Activated CD4-positive, alpha-beta memory T cell treated with anti-CD3 and anti-CD28 coated beads for 36 hours (primary cell): ENCODE data around the gene ABI3BP. TPM values are rescaled to one million over a fixed set of nuclear protein-coding genes. Genes with fewer than 3 reads are reported as not detected.

Experiments used
- CTCF ChIA-PET: fragments of 350-600 bp; sonication (Branson Sonifier 250); formaldehyde crosslinking; loops from one replicate; lab custom pipeline; 2021; ENCODE audit warnings: antibody characterized with exemption, inconsistent platforms; lab: Charles Lee
- POLR2A ChIA-PET: fragments of 350-600 bp; sonication (Branson Sonifier 250); formaldehyde crosslinking; loops from one replicate; lab custom pipeline; 2021; ENCODE audit warnings: antibody characterized with exemption; lab: Charles Lee
- DNase-seq: peaks from one replicate; pipeline ENCODE4 v3.0.0-alpha.2; 2020
- H3K27ac Mint-ChIP-seq: one replicate; pipeline ENCODE4 v1.8.0; 2021; ENCODE audit warnings: mixed read lengths
- H3K27me3 Mint-ChIP-seq: one replicate; pipeline ENCODE4 v1.8.0; 2021; ENCODE audit warnings: mixed read lengths
- H3K36me3 Mint-ChIP-seq: one replicate; pipeline ENCODE4 v1.8.0; 2021; ENCODE audit warnings: mixed read lengths
- H3K4me1 Mint-ChIP-seq: one replicate; pipeline ENCODE4 v1.8.0; 2021; ENCODE audit warnings: low read depth, mixed read lengths
- H3K4me3 Mint-ChIP-seq: one replicate; pipeline ENCODE4 v1.8.0; 2021; ENCODE audit warnings: mild to moderate bottlenecking, mixed read lengths
- H3K9me3 Mint-ChIP-seq: one replicate; pipeline ENCODE4 v1.8.0; 2021; ENCODE audit warnings: mixed read lengths
- intact Hi-C: fragments of 100-400 bp; cut with micrococcal nuclease; formaldehyde crosslinking; loops from one replicate; pipeline ENCODE4 v1.15.1; 2023
- total RNA-seq, 2 experiments: library from RNA; stranded (reverse); gene quantifications; one replicate each; pipeline ENCODE4 v1.2.3, GENCODE V29; 2021

Gene ABI3BP
- total RNA-seq, 2 experiments from 2014 or later, result not detected

GRCh38 chr3:100719136-100719535, 274.1 kb downstream of the ABI3BP start:
- intact Hi-C loops, result no loop called here

GRCh38 chr3:100717637-100718487, 275.4 kb downstream of the ABI3BP start:
- CTCF ChIA-PET, result no interaction called here
- Mint-ChIP-seq H3K27ac (no peak overlapping the region), H3K27me3 (no peaks in the 10 kb centered on the region), H3K4me3 (no peak overlapping the region), H3K9me3 (no peaks in the 10 kb centered on the region), H3K36me3 (peaks cover 58% of the 10 kb centered on the region), H3K4me1 (peaks cover 44% of the 10 kb centered on the region)
- intact Hi-C loops, result no loop called here
- POLR2A ChIA-PET, result interaction anchor here (0.6 kb wide), 1 partner anchor 626 kb away, joined by 3 read pairs; no protein-coding TSS in a partner anchor
- no peak for DNase-seq

More at GRCh38 chr3:100719136-100719535, 274.1 kb downstream of the ABI3BP start:
- no peak overlapping the region for H3K4me3 Mint-ChIP-seq
- no peak overlapping the region for H3K27ac Mint-ChIP-seq
- ChIA-PET CTCF (interaction anchor here (1.7 kb wide), 1 partner anchor 129 kb away, joined by 6 read pairs; no protein-coding TSS in a partner anchor), POLR2A (no interaction called here)
- H3K4me1 Mint-ChIP-seq, result peaks cover 35% of the 10 kb centered on the region
- H3K27me3 Mint-ChIP-seq, result no peaks in the 10 kb centered on the region
- DNase-seq, result no peak
- peaks cover 52% of the 10 kb centered on the region for H3K36me3 Mint-ChIP-seq
- no peaks in the 10 kb centered on the region for H3K9me3 Mint-ChIP-seq

- H3K9me3 Mint-ChIP-seq, result no peaks in the 10 kb centered on the region
- peaks cover 61% of the 10 kb centered on the region for H3K36me3 Mint-ChIP-seq
- POLR2A ChIA-PET, result no interaction called here
- H3K27me3 Mint-ChIP-seq, result no peaks in the 10 kb centered on the region
- no peak overlapping the region for H3K27ac Mint-ChIP-seq
- DNase-seq, result no peak
- no peak overlapping the region for H3K4me3 Mint-ChIP-seq
- CTCF ChIA-PET, result no interaction called here
- peaks cover 52% of the 10 kb centered on the region for H3K4me1 Mint-ChIP-seq
- intact Hi-C loops, result no loop called here
Measured at GRCh38 chr3:100717063-100717462, 276.2 kb downstream of the ABI3BP start.

- Mint-ChIP-seq H3K9me3 (peaks cover 2% of the 10 kb centered on the region), H3K4me3 (no peak overlapping the region), H3K36me3 (peaks cover 62% of the 10 kb centered on the region), H3K27ac (no peak overlapping the region), H3K4me1 (peaks cover 68% of the 10 kb centered on the region), H3K27me3 (no peaks in the 10 kb centered on the region)
- intact Hi-C loops, result no loop called here
- POLR2A ChIA-PET, result no interaction called here
- no peak for DNase-seq
- CTCF ChIA-PET, result interaction anchor here (0.6 to 1.1 kb wide), 4 partner anchors 43 to 511 kb away, joined by 3 to 5 read pairs (median 4); no protein-coding TSS in a partner anchor
Measured at GRCh38 chr3:100715176-100715575, 278.0 kb downstream of the ABI3BP start.

GRCh38 chr3:100710261-100710968, 282.8 kb downstream of the ABI3BP start:
- ChIA-PET POLR2A (interaction anchor here (0.6 to 2.8 kb wide), 8 partner anchors 12 to 974 kb away, joined by 3 to 17 read pairs (median 3); partner anchors contain the start of genes LNP1 and TOMM70), CTCF (interaction anchor here (0.6 to 1.5 kb wide), 6 partner anchors 59 to 974 kb away, joined by 4 to 6 read pairs (median 5); no protein-coding TSS in a partner anchor)
- intact Hi-C loops, result loop anchor here (1.0 to 5.0 kb wide), 5 partner anchors 30 to 863 kb away; no protein-coding TSS in a partner anchor
- Mint-ChIP-seq H3K27ac (peak overlapping the region; percentile 87), H3K4me3 (peak overlapping the region; percentile 78), H3K9me3 (peaks cover 2% of the 10 kb centered on the region), H3K36me3 (peaks cover 33% of the 10 kb centered on the region), H3K4me1 (peaks cover 48% of the 10 kb centered on the region), H3K27me3 (peaks cover 5% of the 10 kb centered on the region)
- DNase-seq, result peak; percentile 92

- peak overlapping the region; percentile 81 for H3K4me3 Mint-ChIP-seq
- H3K27ac Mint-ChIP-seq, result peak overlapping the region; percentile 87
- H3K27me3 Mint-ChIP-seq, result peaks cover 9% of the 10 kb centered on the region
- peaks cover 27% of the 10 kb centered on the region for H3K36me3 Mint-ChIP-seq
- intact Hi-C loops, result loop anchor here (1.0 to 10.0 kb wide), 13 partner anchors 30 to 967 kb away; partner anchors contain the start of genes LNP1, NIT2, TBC1D23 and TOMM70
- peaks cover 2% of the 10 kb centered on the region for H3K9me3 Mint-ChIP-seq
- peak; percentile 52 for DNase-seq
- H3K4me1 Mint-ChIP-seq, result peaks cover 42% of the 10 kb centered on the region
- ChIA-PET CTCF (interaction anchor here (0.9 to 1.5 kb wide), 5 partner anchors 59 to 310 kb away, joined by 5 to 6 read pairs (median 5); no protein-coding TSS in a partner anchor), POLR2A (interaction anchor here (0.6 to 2.8 kb wide), 5 partner anchors 12 to 975 kb away, joined by 3 to 17 read pairs (median 3); partner anchors contain the start of genes LNP1 and TOMM70)
Measured at GRCh38 chr3:100709842-100710260, 283.4 kb downstream of the ABI3BP start.

- H3K4me1 Mint-ChIP-seq, result peaks cover 40% of the 10 kb centered on the region
- ChIA-PET POLR2A (interaction anchor here (0.6 to 2.8 kb wide), 5 partner anchors 13 to 976 kb away, joined by 3 to 17 read pairs (median 3); partner anchors contain the start of genes LNP1 and TOMM70), CTCF (interaction anchor here (1.0 to 1.5 kb wide), 3 partner anchors 58 to 247 kb away, joined by 3 to 6 read pairs (median 5); no protein-coding TSS in a partner anchor)
- H3K36me3 Mint-ChIP-seq, result peaks cover 26% of the 10 kb centered on the region
- H3K27me3 Mint-ChIP-seq, result peaks cover 9% of the 10 kb centered on the region
- peak within 1 kb of the TSS; percentile 95 for H3K27ac Mint-ChIP-seq
- H3K9me3 Mint-ChIP-seq, result peaks cover 2% of the 10 kb centered on the region
- peak within 1 kb of the TSS; percentile 81 for H3K4me3 Mint-ChIP-seq
- intact Hi-C loops, result loop anchor here (1.0 to 10.0 kb wide), 8 partner anchors 44 to 968 kb away; partner anchors contain the start of genes LNP1, NIT2, TBC1D23 and TOMM70
- DNase-seq, result peak; percentile 98
Measured at GRCh38 chr3:100708989-100709841, 284.0 kb downstream of the ABI3BP start, which contains the start of gene TFG. TFG (plus strand) TSS chr3:100709494; CDS start chr3:100713686, 4,192 bp downstream.

- H3K27ac Mint-ChIP-seq, result peak overlapping the region; percentile 95
- ChIA-PET CTCF (interaction anchor here (1.0 kb wide), 1 partner anchor 58 kb away, joined by 3 read pairs; no protein-coding TSS in a partner anchor), POLR2A (interaction anchor here (0.7 to 2.8 kb wide), 2 partner anchors 271 to 308 kb away, joined by 3 to 17 read pairs; partner anchors contain the start of genes LNP1 and TOMM70)
- H3K27me3 Mint-ChIP-seq, result peaks cover 9% of the 10 kb centered on the region
- intact Hi-C loops, result loop anchor here (2.0 to 10.0 kb wide), 6 partner anchors 244 to 969 kb away; partner anchors contain the start of genes NIT2, TBC1D23 and ZBTB11
- peak overlapping the region; percentile 81 for H3K4me3 Mint-ChIP-seq
- H3K4me1 Mint-ChIP-seq, result peaks cover 36% of the 10 kb centered on the region
- H3K36me3 Mint-ChIP-seq, result peaks cover 22% of the 10 kb centered on the region
- no peak for DNase-seq
- peaks cover 2% of the 10 kb centered on the region for H3K9me3 Mint-ChIP-seq
Measured at GRCh38 chr3:100708644-100708988, 284.6 kb downstream of the ABI3BP start.

GRCh38 chr3:100706365-100706764, 286.9 kb downstream of the ABI3BP start:
- DNase-seq, result no peak
- peaks cover 17% of the 10 kb centered on the region for H3K4me1 Mint-ChIP-seq
- peaks cover 2% of the 10 kb centered on the region for H3K9me3 Mint-ChIP-seq
- peaks cover 15% of the 10 kb centered on the region for H3K27me3 Mint-ChIP-seq
- peaks cover 9% of the 10 kb centered on the region for H3K36me3 Mint-ChIP-seq
- no peak overlapping the region for H3K27ac Mint-ChIP-seq
- ChIA-PET POLR2A (no interaction called here), CTCF (interaction anchor here (0.6 kb wide), 1 partner anchor 54 kb away, joined by 3 read pairs; no protein-coding TSS in a partner anchor)
- intact Hi-C loops, result loop anchor here (5.0 to 10.0 kb wide), 2 partner anchors 242 to 971 kb away; partner anchors contain the start of gene ZBTB11
- no peak overlapping the region for H3K4me3 Mint-ChIP-seq

- POLR2A ChIA-PET, result no interaction called here
- Mint-ChIP-seq H3K27ac (no peak overlapping the region), H3K4me3 (no peak overlapping the region), H3K36me3 (no peaks in the 10 kb centered on the region), H3K4me1 (peaks cover 5% of the 10 kb centered on the region), H3K9me3 (no peaks in the 10 kb centered on the region), H3K27me3 (peaks cover 23% of the 10 kb centered on the region)
- CTCF ChIA-PET, result no interaction called here
- no peak for DNase-seq
- intact Hi-C loops, result loop anchor here (10.0 kb wide), 1 partner anchor 239 kb away; no protein-coding TSS in a partner anchor
Measured at GRCh38 chr3:100703865-100704264, 289.4 kb downstream of the ABI3BP start.
